SHP77 (cell line): Measurements from ENCODE around the gene EFL1.
"Not testable (repeated sequence)": the region's sequence is repeated elsewhere in the genome, so short reads cannot be mapped to it uniquely, and the experiment has no call there.

ENCODE experiments used
- DNase-seq, 2 experiments: peaks; one replicate each; lab custom pipeline; 2025; lab: John Stamatoyannopoulos, UW

EFL1 gene

DNA sequence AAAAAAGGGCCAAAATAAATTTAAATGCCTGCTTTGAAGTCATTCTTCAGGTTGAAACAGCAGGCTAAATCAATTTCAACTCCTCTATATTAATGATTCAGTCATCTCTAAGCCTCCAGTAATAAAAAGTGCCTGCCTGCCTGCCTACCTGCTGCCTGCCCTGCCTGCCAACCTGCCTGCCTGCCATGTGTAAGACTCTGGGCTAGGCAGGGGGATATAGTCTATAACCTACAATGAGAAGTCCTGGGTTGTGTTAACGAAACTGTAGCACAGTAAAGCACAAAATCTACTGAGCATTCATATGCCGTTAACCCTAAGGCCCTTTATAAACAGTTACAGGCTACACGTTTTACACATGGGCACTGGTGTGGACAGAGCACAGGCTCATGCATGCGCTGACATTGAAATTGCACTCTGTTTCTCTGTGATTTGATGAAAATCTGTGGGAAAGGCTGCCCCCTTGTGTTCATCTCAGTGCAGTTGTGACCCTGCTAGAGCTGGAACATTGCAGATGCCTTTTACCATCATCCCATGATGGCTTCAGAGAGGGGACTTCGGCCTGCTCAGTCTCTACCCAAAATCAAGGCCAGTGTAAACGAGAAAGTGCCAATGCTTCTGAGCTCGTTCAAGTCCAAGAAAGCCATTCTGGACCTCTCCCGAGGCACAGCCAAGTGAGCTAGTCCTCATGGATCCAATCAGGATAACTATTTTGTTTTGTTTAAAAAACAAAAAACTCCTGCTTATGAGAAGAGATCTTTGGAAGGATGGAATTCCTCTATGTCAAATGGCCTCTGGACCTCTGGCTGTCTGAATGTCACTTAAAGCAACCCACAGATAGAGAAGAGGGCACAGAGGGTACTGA, 64.6 kb downstream of the EFL1 start:
- peak; percentile 37 to 79 for DNase-seq

DNA sequence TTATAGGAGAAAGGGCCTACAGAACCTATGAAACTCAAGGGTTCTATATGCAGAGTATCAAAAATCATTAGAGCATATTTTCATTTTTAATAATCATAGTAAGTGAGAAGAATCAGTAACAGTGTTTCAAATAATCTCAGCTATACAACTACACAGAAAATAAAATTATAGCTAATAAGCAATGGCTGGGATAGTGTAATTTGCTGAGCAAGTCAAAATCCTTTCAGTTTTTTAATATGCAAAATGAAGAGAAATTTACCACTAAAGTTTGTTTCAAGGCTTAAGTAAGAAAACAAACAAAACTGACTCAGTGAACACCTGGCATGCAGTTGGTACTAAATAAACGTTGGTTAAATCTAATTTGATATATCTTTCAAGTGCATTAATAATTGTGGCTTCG, 66.2 kb downstream of the EFL1 start:
- no peak for DNase-seq

DNA sequence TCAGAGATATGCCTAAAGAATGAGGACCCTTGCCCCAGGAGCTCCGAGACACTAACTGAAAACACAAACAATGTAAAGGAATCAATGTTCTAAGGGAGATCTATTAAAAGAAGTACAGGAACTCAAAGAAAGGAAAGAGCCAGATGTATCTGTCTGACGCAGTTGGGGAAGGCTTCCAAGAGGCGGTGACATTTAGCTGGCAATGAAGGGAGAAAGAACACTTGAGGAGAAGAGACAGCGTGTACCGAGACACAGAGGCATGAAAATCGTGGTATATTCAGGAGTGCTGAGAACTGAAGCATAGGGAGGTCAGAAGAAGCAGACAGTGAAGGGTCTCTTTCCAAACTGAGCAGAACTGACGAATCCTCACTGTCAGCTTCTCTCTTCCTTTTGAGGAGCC, 66.7 kb downstream of the EFL1 start:
- DNase-seq: not testable (repeated sequence)

DNA sequence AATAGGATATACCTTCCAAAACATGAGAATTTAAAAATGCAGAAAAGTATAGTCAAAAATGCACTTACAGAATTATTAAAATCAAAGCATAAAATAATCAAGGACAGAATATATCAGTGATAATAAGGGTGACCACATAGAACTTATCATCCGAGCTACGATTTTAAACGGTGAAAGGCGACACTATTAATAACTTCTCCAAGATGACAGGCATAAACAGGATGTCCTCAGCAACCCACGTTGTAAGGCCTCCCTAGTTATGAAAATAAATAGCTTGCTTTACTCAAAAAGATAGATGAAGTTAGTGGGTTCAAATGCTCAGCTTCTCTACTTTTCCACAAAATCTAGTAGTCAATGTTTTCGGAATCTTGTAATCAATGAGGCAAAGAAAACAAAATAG, 68.0 kb downstream of the EFL1 start:
- not testable (repeated sequence) for DNase-seq

DNA sequence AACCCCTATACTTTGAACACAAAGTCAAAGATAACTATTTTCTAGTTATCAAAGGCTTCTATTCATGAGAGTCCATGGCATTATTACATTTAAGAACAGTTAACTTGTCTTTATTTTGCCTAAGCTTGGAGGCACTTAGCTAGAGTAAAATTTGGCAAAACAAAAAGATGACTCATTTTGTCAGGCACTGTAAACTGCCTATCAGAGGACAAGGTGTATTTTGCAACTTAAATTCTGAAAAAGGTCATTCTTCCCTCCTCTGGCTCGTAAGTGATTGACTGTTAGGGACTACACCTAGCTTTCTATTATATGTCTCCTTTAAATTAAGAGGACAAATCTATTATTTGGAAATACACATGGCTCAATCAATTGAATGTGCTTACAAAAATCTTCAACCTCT, 69.1 kb downstream of the EFL1 start:
- DNase-seq: not testable (repeated sequence)

DNA sequence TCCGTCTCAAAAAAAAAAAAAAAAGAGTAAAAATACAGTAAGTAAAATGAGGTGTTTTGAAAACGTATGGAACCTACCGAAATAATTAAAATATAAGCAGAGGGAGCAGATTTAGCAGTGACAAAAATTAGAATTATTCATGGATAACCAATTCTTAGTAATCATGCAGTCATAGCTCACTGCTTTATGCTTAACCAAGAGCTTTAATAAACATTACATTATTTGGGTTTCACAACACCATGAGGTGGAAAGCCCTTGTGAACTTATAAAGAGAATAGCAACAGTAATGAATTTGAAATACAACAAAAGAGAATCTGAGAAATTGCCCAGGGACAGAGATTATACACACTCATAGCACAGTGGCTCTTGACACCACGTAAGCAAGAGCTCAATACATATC, 70.1 kb downstream of the EFL1 start:
- DNase-seq: not testable (repeated sequence)

DNA sequence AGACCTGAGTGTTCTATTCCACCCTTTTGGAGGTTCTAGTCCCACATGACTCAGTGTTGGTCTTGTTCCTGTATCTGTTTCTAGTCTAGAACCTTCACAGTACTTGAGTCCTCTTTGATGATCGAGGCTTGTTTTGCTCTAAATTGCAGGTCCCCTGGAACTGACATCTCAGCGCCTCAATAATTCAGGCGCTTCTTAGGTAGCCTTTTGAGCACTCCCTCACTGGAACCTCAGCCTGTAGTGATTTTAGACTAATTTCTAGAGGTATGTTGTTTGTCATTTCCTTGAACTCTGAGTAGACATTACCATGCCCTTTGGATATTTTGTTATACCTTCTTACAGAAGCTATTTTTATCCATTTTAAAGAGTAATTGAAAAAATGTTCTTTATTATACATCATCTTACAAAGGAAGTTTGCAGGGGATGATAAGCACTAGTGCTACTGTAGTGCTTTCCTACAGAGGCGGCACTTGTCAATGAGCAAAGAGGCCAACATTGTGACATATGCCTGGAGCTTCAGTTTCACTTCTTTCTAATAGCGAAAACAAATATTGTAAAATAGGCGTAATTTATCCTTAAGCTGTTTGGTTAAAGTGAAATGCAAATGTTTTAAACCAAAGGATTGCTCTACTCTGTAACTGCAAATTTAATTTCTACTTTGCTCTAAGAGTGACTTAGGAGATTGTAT, 75.7 kb downstream of the EFL1 start:
- DNase-seq: no peak

DNA sequence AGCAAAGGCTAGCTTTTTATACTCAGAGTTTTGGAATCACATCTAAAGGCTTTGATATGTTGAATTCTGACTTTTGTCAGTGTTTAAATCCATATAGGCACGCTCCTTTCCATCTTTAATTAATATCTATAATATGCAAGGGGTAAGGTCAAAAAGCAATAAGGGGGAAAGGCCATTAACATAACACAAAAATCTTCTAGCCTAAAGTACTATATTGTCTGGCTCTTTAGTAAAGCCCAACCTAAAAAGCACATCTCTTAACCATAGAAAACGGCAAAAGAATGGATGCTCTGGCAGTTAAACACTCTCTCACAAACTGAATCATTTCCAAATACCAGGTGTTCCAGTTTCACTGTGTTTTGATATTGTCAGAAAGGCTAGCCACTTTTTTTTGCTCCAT, 76.4 kb downstream of the EFL1 start:
- no peak for DNase-seq

DNA sequence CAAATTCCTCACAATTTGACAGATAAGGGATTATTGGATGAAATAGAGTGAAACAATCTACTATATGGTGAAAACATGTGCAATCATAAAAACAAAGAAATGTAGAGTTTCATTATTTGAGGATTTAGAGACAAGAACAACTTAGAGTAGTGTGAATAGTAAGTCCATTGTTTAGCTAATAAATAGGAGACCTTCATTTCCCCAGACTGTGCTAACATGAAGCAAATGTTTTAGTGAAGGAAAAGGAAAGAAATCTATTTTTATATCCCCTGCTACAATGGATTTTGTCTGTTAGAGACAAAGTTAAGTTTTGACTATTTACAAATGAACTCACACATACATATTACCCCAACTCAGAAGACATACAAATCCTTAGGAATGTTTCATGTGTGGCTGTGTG, 77.8 kb downstream of the EFL1 start:
- no peak for DNase-seq

DNA sequence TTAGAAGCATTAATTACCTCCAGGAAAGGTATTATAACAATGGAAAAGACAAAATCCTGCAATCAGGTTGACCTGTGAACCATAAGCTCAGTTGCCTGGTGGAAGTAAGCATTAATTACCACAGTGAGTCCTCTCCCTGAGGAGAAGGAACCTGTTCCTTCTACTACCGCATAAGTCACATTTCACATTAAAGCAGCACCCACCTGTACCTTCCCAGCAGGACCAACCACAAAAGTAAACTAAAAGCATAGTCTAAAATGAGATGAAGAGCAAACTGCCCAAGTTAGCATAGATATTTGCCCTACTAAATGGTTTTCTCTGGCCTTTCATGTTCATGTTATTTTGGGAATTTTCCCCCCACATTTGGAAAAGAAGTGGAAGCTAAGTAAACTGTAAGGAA, 78.2 kb downstream of the EFL1 start:
- DNase-seq: no peak

DNA sequence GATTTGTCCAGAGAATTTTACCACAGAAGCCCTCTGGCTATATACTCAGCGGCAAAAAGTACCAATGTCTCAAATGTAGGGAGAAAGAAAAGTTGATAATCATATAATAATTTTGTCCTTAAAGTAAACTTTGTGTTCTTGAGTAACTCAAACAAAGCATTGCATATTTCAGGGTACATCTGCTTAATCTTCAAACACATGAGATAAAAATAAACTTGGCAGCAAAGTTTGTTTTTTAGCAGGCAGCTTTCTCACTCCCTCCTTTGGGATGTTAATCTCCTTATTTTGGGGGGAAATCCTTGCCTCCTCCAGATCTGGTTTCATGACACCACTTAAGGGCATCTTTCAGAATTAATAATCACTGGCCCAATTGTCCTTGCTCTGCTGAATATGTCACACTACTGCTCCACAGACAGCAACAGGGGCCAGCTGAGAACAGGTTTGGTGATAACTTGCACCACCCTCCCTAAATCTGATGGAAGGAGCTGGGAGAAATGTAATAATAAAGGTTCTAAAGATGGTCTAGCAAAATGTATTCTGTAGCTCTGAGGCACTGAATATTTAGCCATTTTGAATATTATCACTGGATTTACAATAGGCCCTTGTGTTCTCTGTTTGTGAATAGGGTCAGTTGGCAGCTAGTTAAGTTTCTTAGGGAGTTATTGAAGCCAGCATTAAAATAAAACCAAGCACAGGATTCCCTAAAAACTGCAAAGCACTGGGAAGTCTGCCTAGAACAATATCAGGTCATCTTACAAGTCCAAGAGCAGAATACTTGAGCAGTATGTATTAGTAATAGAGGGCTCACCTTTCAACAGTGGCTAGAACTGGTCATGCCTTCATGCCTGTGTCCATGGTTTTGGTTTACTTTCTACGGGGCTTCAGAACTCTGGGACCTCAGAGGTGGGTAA, 79.2 kb downstream of the EFL1 start:
- DNase-seq: no peak

DNA sequence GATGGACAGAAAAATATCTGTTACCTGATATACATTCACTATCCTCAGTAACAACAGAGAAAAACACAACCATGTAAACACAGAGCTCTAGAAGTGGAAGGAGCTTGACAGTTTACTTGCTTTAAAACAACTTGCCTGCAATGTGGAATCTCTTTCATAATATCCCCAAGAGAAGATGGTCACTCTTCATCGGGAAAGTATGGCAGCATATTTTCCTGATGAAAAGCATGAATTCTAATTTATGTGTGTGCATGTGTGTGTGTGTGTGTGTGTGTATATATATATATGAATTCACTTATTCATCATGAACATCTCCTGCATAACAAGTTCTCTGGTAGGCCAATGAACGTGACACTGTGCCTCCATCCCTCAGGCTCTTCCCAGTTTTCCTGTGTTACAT, 81.2 kb downstream of the EFL1 start:
- DNase-seq: no peak

DNA sequence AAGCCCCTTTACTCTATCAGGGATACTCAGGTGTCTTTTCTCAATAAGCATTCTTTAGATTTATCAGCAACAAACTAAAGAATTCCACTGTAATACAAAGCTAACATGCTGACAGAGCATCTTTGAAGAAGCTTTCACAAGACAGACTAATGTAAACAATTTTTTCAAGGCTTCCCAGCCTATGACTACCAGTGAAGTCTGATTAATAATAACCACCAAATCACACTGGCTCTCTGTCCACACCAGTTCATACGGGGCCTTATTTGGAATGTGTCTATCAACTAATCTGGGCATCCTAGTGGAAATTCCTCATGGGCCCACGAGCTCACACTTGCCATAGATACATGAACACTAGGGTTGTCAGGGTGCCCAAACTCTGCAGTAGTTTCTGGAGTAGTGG, 84.5 kb downstream of the EFL1 start:
- no peak for DNase-seq

DNA sequence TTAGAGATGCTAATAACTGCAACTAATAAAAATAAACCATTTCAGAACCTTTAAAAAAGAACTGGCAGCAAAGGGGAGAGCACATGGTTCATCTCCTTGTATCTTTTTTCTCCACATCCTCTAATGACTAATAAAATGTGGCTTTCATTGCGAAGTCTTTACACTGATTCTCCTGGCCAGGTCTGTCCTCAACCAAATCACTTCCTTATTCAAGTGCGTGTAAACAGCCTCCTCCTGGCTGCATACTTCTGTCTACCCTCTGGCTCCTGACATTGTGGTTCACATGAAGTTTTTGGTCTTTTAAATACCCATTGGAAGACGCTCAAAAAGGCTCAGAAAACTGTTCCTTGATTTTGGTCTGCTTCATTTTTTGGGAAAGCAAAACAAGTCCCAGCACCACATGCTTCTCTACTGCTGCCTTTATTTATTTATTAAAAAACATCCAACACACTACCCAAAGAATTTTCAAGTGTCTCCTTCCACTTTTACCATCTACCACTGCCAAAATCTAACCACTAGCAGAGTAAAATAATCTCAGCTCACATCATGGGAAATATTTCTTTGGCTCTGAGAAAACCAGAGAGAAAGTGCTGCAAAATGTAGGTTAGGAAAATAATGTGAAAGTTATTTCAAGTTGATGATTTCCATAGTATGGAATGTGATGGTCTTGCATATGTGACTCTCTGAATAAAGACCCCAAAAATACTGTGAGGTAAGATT, 85.1 kb downstream of the EFL1 start:
- no peak for DNase-seq

DNA sequence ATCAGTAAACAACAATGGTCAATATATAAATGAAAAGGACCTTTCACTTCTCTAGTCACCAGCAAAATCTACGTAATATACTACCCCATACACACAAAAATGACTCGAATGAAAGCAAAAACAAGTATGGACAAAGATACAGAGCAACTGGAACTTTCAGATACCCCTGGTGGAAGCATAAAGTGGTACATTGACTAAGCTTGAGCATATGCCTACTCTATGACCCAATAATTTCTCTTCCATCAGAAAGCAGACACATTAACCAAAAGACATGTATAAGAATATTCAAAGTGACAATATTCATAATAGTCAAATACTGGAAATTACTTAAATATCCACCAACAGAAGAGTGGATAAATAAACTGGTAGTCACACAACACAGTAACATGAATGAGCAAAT, 86.0 kb downstream of the EFL1 start:
- no peak for DNase-seq

DNA sequence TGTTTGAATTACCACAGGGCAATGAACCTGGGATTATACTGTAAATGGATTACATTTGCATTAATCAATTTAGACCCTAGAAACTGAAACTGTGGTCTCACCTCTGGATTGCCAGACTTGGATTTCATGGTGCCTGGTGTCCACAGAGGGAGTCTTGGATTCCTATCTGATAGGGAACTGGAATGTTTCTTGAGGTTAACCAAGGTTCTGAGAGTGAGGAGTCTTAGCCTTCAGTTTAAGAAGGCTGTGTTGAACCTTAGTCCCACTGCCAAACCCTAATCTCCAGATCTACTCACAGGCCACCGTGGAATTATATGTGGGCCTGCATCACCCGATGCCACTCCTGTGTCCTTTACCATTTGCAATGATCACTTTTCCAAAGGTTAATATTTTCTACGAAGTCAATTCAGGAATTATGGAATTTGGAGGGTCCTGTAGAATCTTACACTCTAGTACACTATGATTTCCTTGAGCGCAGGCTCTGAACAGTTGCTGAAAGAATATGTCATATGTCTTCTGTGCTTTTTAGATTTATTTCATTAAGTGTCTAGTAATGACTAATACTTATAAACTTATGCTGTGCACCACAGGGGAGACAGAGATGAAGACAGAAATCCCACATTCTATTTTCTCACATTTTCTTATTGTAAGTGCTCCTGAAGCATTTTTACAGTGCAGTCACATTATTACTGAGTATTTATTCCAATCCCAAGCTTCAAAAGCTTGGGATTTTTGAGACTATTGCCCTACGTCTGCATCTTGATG, 87.9 kb downstream of the EFL1 start:
- DNase-seq: no peak

DNA sequence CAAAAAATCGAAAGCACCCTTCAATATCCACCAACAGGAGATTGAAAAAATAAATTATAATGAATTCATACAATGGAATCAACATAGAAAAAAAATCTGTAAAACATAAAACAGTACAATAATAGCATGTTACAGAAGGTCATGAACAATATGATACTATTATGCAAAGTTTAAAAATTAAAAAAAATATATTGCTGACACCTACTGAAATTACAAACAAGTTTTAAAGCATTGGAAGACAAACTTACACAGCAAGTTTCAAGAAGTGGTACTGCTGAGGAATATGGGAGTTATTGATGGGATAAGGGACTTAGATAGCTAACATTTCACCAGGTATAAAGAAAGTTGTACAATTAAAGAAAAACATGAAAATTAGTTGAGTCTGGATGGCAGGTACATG, 89.4 kb downstream of the EFL1 start:
- no peak for DNase-seq

DNA sequence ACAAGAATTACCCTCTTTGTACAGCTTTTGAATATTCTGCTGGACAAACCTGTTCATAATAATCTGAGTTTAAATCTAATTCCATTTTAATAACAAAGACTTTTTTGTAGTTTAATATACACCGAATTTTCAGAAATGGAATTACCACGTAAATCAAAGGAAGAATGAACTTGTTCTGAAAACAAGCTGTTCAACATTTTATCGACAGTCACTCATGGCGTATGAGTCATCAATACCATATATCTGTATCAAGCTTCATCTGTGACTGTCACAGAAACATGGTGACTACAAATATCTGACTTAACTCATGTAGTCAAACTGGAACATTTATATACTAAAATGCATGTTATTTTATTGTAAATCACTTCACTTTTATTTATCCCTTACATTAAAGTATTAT, 90.0 kb downstream of the EFL1 start:
- DNase-seq: no peak

DNA sequence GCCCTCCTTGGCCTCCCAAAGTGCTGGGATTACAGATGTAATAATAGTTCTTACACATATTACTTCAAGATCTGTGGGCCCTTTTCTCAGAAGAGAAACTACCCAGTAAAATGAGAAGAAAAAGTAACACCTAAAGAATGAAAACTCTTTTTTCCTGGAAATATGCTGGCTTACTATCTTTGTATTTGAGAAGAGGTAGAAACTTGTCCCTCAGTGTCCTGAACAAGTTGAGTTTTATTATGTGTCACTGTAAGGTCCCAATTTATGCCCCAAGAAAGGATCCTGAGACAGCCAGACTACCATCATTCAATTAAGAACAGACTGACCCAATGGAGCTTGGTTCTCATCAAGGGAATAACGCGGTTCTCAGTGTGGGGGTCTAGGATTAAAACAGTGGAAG, 93.8 kb downstream of the EFL1 start:
- DNase-seq: no peak

DNA sequence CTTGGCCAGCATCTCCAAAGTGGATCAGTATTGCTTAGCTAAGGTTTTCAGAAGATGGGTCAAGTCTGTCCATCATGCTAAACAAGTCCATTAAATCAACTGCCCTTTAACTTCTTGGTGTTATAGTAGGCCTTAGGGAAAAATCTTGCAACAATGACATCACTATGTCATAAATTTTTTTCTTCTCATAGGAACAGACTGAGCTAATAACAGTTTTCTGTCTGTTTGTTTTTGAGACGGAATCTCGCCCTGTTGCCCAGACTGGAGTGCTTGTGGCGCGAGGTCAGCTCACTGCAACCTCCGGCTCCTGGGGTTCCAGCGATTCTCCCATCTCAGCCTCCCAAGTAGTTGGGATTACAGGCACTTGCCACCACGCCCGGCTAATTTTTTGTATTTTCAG, 94.2 kb downstream of the EFL1 start:
- DNase-seq: no peak

DNA sequence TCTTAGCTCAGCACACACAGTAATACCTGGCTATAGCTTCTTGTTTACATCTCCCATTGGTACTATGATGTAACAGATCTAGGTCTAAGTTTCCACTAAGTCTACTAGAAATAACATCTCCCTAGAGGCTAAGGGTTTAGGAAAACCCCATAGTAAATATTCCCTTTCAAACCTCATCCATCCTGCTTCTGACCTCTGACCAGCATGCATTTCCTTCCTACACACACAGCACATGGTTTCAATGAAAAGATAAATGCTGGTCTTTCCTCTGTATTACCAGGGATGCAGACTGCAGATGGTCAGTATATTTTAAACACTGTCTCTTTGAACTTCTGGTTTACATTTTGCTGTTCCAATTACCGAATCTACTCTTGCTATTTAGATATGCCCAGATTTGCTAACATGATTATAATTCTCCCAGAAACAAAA, 96.6 kb downstream of the EFL1 start:
- DNase-seq: no peak
